Measurements from ENCODE around the gene IL6ST.

IL6ST gene

DNA sequence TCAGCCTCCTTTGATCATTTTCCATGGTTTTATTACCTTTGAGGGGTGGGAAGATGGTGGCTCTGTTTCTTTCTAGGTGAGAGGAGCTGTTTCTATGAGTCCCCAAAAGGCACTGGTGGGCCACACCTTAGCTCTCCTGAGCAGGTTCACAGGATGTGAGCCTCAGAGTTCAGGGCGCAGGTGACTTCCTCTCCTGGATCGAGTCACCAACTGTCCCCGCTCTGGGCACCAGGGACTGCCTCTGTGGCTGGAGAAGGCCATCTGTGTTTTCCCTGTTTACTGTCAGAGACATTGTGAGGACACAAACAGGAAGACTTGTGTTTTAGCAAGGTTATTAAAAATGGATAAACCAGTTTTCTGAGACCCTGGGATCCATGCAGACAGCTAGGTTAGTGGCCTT, 75.1 kb downstream of the IL6ST start:
- Histone ChIP-seq H3K27ac (ENCODE audit: extremely low read depth, low read depth, low read length) (no peak overlapping the region), H3K4me1 (ENCODE audit: control insufficient read depth, insufficient read depth, low read length) (no peaks in the 10 kb centered on the region), H3K4me3 (ENCODE audit: low read depth, low read length) (no peak overlapping the region), H3K36me3 (ENCODE audit: control insufficient read depth in 2 of 2, insufficient read depth in 1 of 2, low read length in 2 of 2) (no peaks in the 10 kb centered on the region), H3K9me3 (ENCODE audit: control insufficient read depth, insufficient read depth, low read depth, low read length) (no peaks in the 10 kb centered on the region)
- CTCF ChIA-PET: interaction anchor here (1.1 kb wide), 1 partner anchor 17 kb away, joined by 6 read pairs; no protein-coding TSS in a partner anchor
- POLR2A ChIA-PET: no interaction called here
- TF ChIP-seq ZNF639 (tag by site-specific recombination; IDR thresholded peaks at IDR 0.05) (no peak), ZXDB (tag by site-specific recombination; IDR thresholded peaks at IDR 0.05) (no peak), ZNF843 (tag by site-specific recombination; IDR thresholded peaks at IDR 0.05) (no peak), ZNF175 (tag by site-specific recombination; IDR thresholded peaks at IDR 0.05) (no peak), ZNF830 (tag by site-specific recombination; IDR thresholded peaks at IDR 0.05; ENCODE audit: low read depth) (no peak), ZNF211 (tag by site-specific recombination; IDR thresholded peaks at IDR 0.05; ENCODE audit: low read depth) (no peak), ZNF777 (tag by site-specific recombination; IDR thresholded peaks at IDR 0.05; ENCODE audit: borderline replicate concordance) (no peak), ZNF510 (tag by site-specific recombination; IDR thresholded peaks at IDR 0.05; ENCODE audit: insufficient replicate concordance) (no peak)

- Histone ChIP-seq H3K4me3 (ENCODE audit: low read depth, low read length) (no peak overlapping the region), H3K27ac (ENCODE audit: extremely low read depth, low read depth, low read length) (no peak overlapping the region), H3K9me3 (ENCODE audit: control insufficient read depth, insufficient read depth, low read depth, low read length) (no peaks in the 10 kb centered on the region), H3K36me3 (ENCODE audit: control insufficient read depth in 2 of 2, insufficient read depth in 1 of 2, low read length in 2 of 2) (no peaks in the 10 kb centered on the region), H3K4me1 (ENCODE audit: control insufficient read depth, insufficient read depth, low read length) (no peaks in the 10 kb centered on the region)
- TF ChIP-seq ZFP37 (tag by site-specific recombination; IDR thresholded peaks at IDR 0.05) (no peak), ZNF514 (tag by site-specific recombination; IDR thresholded peaks at IDR 0.05) (no peak), ZNF350 (tag by site-specific recombination; IDR thresholded peaks at IDR 0.05) (no peak), GLIS2 (tag by site-specific recombination; IDR thresholded peaks at IDR 0.05) (no peak), ZNF211 (tag by site-specific recombination; IDR thresholded peaks at IDR 0.05; ENCODE audit: low read depth) (no peak), ZNF544 (tag by site-specific recombination; IDR thresholded peaks at IDR 0.05) (no peak), ZNF398 (tag by site-specific recombination; IDR thresholded peaks at IDR 0.05) (no peak)
- TF ChIP-seq, protein P1, sequence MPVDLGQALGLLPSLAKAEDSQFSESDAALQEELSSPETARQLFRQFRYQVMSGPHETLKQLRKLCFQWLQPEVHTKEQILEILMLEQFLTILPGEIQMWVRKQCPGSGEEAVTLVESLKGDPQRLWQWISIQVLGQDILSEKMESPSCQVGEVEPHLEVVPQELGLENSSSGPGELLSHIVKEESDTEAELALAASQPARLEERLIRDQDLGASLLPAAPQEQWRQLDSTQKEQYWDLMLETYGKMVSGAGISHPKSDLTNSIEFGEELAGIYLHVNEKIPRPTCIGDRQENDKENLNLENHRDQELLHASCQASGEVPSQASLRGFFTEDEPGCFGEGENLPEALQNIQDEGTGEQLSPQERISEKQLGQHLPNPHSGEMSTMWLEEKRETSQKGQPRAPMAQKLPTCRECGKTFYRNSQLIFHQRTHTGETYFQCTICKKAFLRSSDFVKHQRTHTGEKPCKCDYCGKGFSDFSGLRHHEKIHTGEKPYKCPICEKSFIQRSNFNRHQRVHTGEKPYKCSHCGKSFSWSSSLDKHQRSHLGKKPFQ (tag by site-specific recombination; IDR thresholded peaks at IDR 0.05): no peak
- ChIA-PET POLR2A (no interaction called here), CTCF (interaction anchor here (0.6 kb wide), 1 partner anchor 539 kb away, joined by 5 read pairs; no protein-coding TSS in a partner anchor)
These were observed 76.4 kb downstream of the IL6ST start for GRCh38 chr5:55918087-55919035.

Measured in HEK293 (cell line).